PC-9 (cell line): ENCODE results near the gene JADE2. TPM values are rescaled to one million over a fixed set of nuclear protein-coding genes. Genes with fewer than 3 reads are reported as not detected.

ENCODE experiments used
- BruUV-seq: library from RNA; stranded (reverse); fragments of 400-500 nt; replicated peaks from 2 replicates; lab custom pipeline; 2021; lab: Mats Ljungman, UMichigan
- CTCF ChIA-PET: fragments of 300-600 bp; sonication (Branson Sonifier 250); formaldehyde crosslinking; loops from one replicate; lab custom pipeline; 2022; ENCODE audit warnings: antibody characterized with exemption; lab: Charles Lee
- POLR2A ChIA-PET: fragments of 300-600 bp; sonication (Branson Sonifier 250); formaldehyde crosslinking; loops from one replicate; lab custom pipeline; 2022; ENCODE audit warnings: antibody characterized with exemption; ENCODE audit not compliant: unreplicated experiment; lab: Charles Lee
- DNase-seq, 2 experiments: peaks; one replicate each; pipeline versions ENCODE4 v3.0.0 to v3.0.0-alpha.2; 2015 to 2022; ENCODE audit warnings: mixed read lengths in 1 of 2
- H2AFZ ChIP-seq: fragments of 200-600 bp; sonication (generic); 2 replicates; pipeline ENCODE4 v1.8.1; 2017; ENCODE audit warnings: antibody characterized with exemption
- H3F3A ChIP-seq: fragments of 200-600 bp; sonication (generic); 2 replicates; pipeline ENCODE4 v1.8.1; 2017; ENCODE audit warnings: antibody characterized with exemption, mild to moderate bottlenecking, low read depth; ENCODE audit not compliant: insufficient read depth
- H3K27ac ChIP-seq: fragments of 200-600 bp; sonication (generic); 2 replicates; pipeline ENCODE4 v1.6.1; 2016; ENCODE audit warnings: mixed run types
- H3K27me3 ChIP-seq: fragments of 200-600 bp; sonication (generic); 2 replicates; pipeline ENCODE4 v1.6.1; 2016; ENCODE audit warnings: low read depth, mixed run types; ENCODE audit not compliant: insufficient read depth
- H3K36me3 ChIP-seq: fragments of 200-600 bp; sonication (generic); 2 replicates; pipeline ENCODE4 v1.6.1; 2016; ENCODE audit warnings: low read depth, mixed run types
- H3K4me1 ChIP-seq: fragments of 200-600 bp; sonication (generic); replicated peaks from 2 replicates; pipeline ENCODE4 v1.6.1; 2016; ENCODE audit warnings: mixed run types; ENCODE audit not compliant: insufficient read depth
- H3K4me2 ChIP-seq: fragments of 200-600 bp; sonication (generic); 2 replicates; pipeline ENCODE4 v1.6.1; 2017; ENCODE audit warnings: mixed run types
- H3K4me3 ChIP-seq: fragments of 200-600 bp; sonication (generic); 2 replicates; pipeline ENCODE4 v1.6.1; 2016; ENCODE audit warnings: mixed run types
- H3K79me2 ChIP-seq: fragments of 200-600 bp; sonication (generic); 2 replicates; pipeline ENCODE4 v1.6.1; 2017; ENCODE audit warnings: low read depth, mixed run types
- H3K9me2 ChIP-seq: fragments of 200-600 bp; sonication (generic); 2 replicates; pipeline ENCODE4 v1.8.1; 2017; ENCODE audit warnings: mild to moderate bottlenecking; ENCODE audit not compliant: insufficient read depth
- H3K9me3 ChIP-seq: fragments of 200-600 bp; sonication (generic); 2 replicates; pipeline ENCODE4 v1.8.1; 2016; ENCODE audit warnings: low read depth; ENCODE audit not compliant: insufficient read depth
- H4K20me1 ChIP-seq: fragments of 200-600 bp; sonication (generic); 2 replicates; pipeline ENCODE4 v1.8.1; 2017; ENCODE audit not compliant: insufficient read depth
- EZH2 ChIP-seq: fragments of 200-600 bp; sonication (generic); IDR thresholded peaks from 2 replicates; pipeline ENCODE4 v1.8.0; 2017; ENCODE audit warnings: antibody characterized with exemption, low read depth
- intact Hi-C: fragments of 100-400 bp; cut with micrococcal nuclease; formaldehyde crosslinking; loops from one replicate; pipeline ENCODE4 v1.10.0; 2022; ENCODE audit not compliant: unreplicated experiment
- total RNA-seq: library from RNA; stranded (reverse); gene quantifications from 2 replicates; pipeline ENCODE4 v1.2.3, GENCODE V29; 2021
- TF ChIP-seq, protein P1 (sequence below): fragments of 200-600 bp; sonication (generic); conservative IDR thresholded peaks from 2 replicates; pipeline ENCODE4 v1.6.1; 2017; ENCODE audit warnings: mixed run types, antibody characterized with exemption, mild to moderate bottlenecking, moderate library complexity

Gene JADE2
- total RNA-seq, 1 experiment from 2014 or later: 82.1 TPM

DNA sequence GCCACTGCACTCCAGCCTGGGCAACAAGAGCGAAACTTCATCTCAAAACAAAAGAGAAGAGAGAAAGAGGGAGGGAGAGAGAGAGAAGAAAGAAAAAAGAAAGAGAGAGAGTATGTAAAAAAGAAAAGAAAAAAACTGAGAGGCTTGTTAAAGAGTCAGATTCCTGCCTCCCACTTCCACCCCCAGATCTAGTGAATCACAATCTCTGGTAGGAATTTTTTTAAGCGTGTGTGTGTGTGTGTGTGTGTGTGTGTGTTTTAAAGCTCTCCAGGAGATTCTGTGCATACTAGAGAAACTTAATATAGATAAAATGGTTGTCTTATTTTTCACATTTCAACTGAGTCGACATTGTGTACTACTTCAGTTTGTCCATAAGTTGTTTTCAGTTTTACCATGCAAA lies 75.1 kb downstream of the JADE2 start:
- TF ChIP-seq, protein P1, sequence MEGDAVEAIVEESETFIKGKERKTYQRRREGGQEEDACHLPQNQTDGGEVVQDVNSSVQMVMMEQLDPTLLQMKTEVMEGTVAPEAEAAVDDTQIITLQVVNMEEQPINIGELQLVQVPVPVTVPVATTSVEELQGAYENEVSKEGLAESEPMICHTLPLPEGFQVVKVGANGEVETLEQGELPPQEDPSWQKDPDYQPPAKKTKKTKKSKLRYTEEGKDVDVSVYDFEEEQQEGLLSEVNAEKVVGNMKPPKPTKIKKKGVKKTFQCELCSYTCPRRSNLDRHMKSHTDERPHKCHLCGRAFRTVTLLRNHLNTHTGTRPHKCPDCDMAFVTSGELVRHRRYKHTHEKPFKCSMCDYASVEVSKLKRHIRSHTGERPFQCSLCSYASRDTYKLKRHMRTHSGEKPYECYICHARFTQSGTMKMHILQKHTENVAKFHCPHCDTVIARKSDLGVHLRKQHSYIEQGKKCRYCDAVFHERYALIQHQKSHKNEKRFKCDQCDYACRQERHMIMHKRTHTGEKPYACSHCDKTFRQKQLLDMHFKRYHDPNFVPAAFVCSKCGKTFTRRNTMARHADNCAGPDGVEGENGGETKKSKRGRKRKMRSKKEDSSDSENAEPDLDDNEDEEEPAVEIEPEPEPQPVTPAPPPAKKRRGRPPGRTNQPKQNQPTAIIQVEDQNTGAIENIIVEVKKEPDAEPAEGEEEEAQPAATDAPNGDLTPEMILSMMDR: no peak
- no peak for TF ChIP-seq EZH2
- no TSS peak for BruUV-seq
- Histone ChIP-seq H4K20me1 (no peaks in the 10 kb centered on the region), H2AFZ (no peak overlapping the region), H3K4me2 (no peak overlapping the region), H3K4me1 (no peaks in the 10 kb centered on the region), H3K36me3 (no peaks in the 10 kb centered on the region), H3K79me2 (no peaks in the 10 kb centered on the region), H3K4me3 (no peak overlapping the region), H3K27ac (no peak overlapping the region), H3K9me2 (no peaks in the 10 kb centered on the region), H3K9me3 (no peaks in the 10 kb centered on the region), H3F3A (peaks cover 15% of the 10 kb centered on the region; the same call in 1 of the 2 replicates), H3K27me3 (no peaks in the 10 kb centered on the region)
- ChIA-PET CTCF (no interaction called here), POLR2A (no interaction called here)
- intact Hi-C loops: no loop called here
- DNase-seq: no peak

DNA sequence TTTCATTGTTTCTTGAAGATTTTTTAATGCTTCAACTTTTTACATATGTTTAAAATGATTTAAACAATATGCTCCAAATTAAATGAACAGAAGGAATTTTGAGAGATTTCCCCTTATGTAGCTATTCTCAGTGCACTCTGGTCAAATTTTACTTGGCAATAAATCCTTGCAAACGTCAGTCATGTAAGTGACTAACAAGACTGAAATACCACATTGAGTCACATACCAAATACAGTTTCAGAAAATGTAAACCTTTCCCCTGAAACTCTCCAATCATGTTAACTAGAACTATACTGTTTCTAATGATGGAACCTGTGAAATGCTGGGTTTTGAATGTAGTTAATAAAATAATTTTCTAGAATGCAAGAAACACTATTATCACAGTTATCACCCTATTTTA lies 77.6 kb downstream of the JADE2 start:
- intact Hi-C loops: no loop called here
- peaks cover 13% of the 10 kb centered on the region; the same call in 1 of the 2 replicates for H3K36me3 ChIP-seq
- no peak for DNase-seq
- no peaks in the 10 kb centered on the region; the same call in 1 of the 2 replicates for H4K20me1 ChIP-seq
- H3K27me3 ChIP-seq: no peaks in the 10 kb centered on the region
- no peak overlapping the region for H3K4me2 ChIP-seq
- no peak overlapping the region for H3K4me3 ChIP-seq
- H3K4me1 ChIP-seq: no peaks in the 10 kb centered on the region
- ChIA-PET POLR2A (no interaction called here), CTCF (no interaction called here)
- no peak overlapping the region for H3K27ac ChIP-seq
- BruUV-seq: no TSS peak
- peaks cover 15% of the 10 kb centered on the region; the same call in 1 of the 2 replicates for H3F3A ChIP-seq
- no peaks in the 10 kb centered on the region for H3K9me3 ChIP-seq
- H3K9me2 ChIP-seq: no peaks in the 10 kb centered on the region
- H3K79me2 ChIP-seq: no peaks in the 10 kb centered on the region
- no peak overlapping the region for H2AFZ ChIP-seq
- no peak for TF ChIP-seq EZH2
- TF ChIP-seq, protein P1: no peak

GRCh38 chr5:134604908-134605307 lies 79.4 kb downstream of the JADE2 start:
- no peaks in the 10 kb centered on the region for H3K9me2 ChIP-seq
- no TSS peak for BruUV-seq
- H3F3A ChIP-seq: peaks cover 15% of the 10 kb centered on the region; the same call in 1 of the 2 replicates
- intact Hi-C loops: no loop called here
- ChIA-PET CTCF (no interaction called here), POLR2A (interaction anchor here (0.6 kb wide), 1 partner anchor 101 kb away, joined by 3 read pairs; no protein-coding TSS in a partner anchor)
- no peak for DNase-seq
- no peaks in the 10 kb centered on the region for H3K4me1 ChIP-seq
- TF ChIP-seq, protein P1: no peak
- no peak for TF ChIP-seq EZH2
- H3K27me3 ChIP-seq: no peaks in the 10 kb centered on the region
- H3K9me3 ChIP-seq: no peaks in the 10 kb centered on the region
- no peaks in the 10 kb centered on the region for H3K79me2 ChIP-seq
- H3K4me3 ChIP-seq: no peak overlapping the region
- peaks cover 27% of the 10 kb centered on the region; the same call in 1 of the 2 replicates for H3K36me3 ChIP-seq
- no peak overlapping the region for H3K27ac ChIP-seq
- H2AFZ ChIP-seq: no peak overlapping the region
- H4K20me1 ChIP-seq: no peaks in the 10 kb centered on the region; the same call in 1 of the 2 replicates
- no peak overlapping the region for H3K4me2 ChIP-seq
